MG63 (cell line): ENCODE results near the gene GJB3. TPM values are rescaled to one million over a fixed set of nuclear protein-coding genes. Genes with fewer than 3 reads are reported as not detected.

Experiments used
- DNase-seq: peaks from one replicate; pipeline ENCODE4 v3.0.0-alpha.2; 2020
- H3K27me3 ChIP-seq: fragments of 250-450 bp; sonication (Bioruptor Pico); 2 replicates; pipeline ENCODE4 v1.5.1; 2020; ENCODE audit warnings: mild to moderate bottlenecking, moderate library complexity
- H3K36me3 ChIP-seq: fragments of 250-450 bp; sonication (Bioruptor Pico); 2 replicates; pipeline ENCODE4 v1.5.1; 2020; ENCODE audit warnings: mild to moderate bottlenecking, moderate library complexity
- H3K4me3 ChIP-seq: fragments of 250-450 bp; sonication (Bioruptor Pico); 2 replicates; pipeline ENCODE4 v1.5.1; 2020; ENCODE audit warnings: mild to moderate bottlenecking, moderate library complexity
- H3K9me3 ChIP-seq: fragments of 250-450 bp; sonication (Bioruptor Pico); 2 replicates; pipeline ENCODE4 v1.5.1; 2020; ENCODE audit warnings: mild to moderate bottlenecking, moderate library complexity
- total RNA-seq: library from RNA; depleted of rRNA; stranded (reverse); fragments of >200 nt; shearing (Covaris generic); gene quantifications from 2 replicates; pipeline ENCODE4 v1.2.3, GENCODE V29; 2014; ENCODE audit warnings: low replicate concordance

The GJB3 gene
- total RNA-seq, 1 experiment from 2014 or later = not detected

GRCh38 chr1:34777519-34778321, 3.3 kb upstream of the GJB3 start:
- Histone ChIP-seq H3K36me3 (no peaks in the 10 kb centered on the region), H3K9me3 (no peaks in the 10 kb centered on the region), H3K27me3 (peaks cover 10% of the 10 kb centered on the region), H3K4me3 (no peak overlapping the region)
- DNase-seq = no peak

DNA sequence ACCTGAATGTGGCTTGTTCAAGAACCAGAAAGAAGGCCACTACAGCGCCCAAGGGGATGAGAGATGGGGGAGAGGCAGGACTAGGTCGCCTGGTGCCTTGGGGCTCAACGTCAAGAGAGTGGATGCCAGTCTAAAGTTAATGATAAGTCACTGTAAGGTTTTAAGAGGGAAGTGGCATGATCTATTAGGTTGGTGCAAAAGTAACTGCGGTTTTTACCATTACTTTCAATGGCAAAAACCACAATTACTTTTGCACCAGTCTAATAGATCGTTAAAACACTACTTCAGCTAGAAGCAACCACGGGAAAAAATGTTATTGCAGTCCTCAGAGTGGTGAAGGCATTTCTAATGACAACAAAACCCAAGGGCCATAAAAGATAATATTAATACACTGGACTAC, 2.6 kb upstream of the GJB3 start:
- H3K27me3 ChIP-seq = peaks cover 10% of the 10 kb centered on the region
- no peak overlapping the region for H3K4me3 ChIP-seq
- DNase-seq = no peak

GRCh38 chr1:34779005-34779404, 2.0 kb upstream of the GJB3 start:
- no peak for DNase-seq
- no peaks in the 10 kb centered on the region for H3K9me3 ChIP-seq
- no peaks in the 10 kb centered on the region for H3K36me3 ChIP-seq
- H3K4me3 ChIP-seq = no peak overlapping the region
- peaks cover 10% of the 10 kb centered on the region for H3K27me3 ChIP-seq

More for the DNA sequence above, 2.6 kb upstream of the GJB3 start:
- Histone ChIP-seq H3K9me3 (no peaks in the 10 kb centered on the region), H3K36me3 (no peaks in the 10 kb centered on the region)

GRCh38 chr1:34779526-34779925, 1.5 kb upstream of the GJB3 start:
- H3K36me3 ChIP-seq = no peaks in the 10 kb centered on the region
- H3K9me3 ChIP-seq = no peaks in the 10 kb centered on the region
- H3K27me3 ChIP-seq = peaks cover 10% of the 10 kb centered on the region
- no peak for DNase-seq
- H3K4me3 ChIP-seq = no peak overlapping the region

DNA sequence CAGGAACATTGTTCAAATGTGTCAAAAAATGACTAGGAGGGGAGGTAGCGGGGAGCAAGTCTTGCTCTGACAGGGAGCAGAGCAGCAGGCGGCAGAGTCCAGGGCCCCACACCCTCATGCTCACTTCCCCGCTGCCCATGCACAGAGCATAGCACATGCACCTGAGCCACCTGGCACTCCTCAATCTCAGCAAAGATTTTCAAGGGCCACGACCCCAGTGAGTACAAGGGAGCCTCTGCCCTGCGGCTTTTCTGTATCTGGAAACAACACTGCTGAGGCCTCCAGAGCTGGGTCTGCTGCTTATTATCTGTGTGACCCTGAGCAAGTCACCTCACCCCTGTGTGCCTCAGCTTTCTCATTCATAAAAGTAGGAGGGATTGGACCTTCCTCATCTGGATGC, 1.1 kb upstream of the GJB3 start:
- DNase-seq = no peak
- Histone ChIP-seq H3K9me3 (no peaks in the 10 kb centered on the region), H3K4me3 (no peak overlapping the region), H3K27me3 (peaks cover 10% of the 10 kb centered on the region), H3K36me3 (no peaks in the 10 kb centered on the region)

- no peak overlapping the region for H3K4me3 ChIP-seq
- no peaks in the 10 kb centered on the region for H3K36me3 ChIP-seq
- no peak for DNase-seq
- peaks cover 10% of the 10 kb centered on the region for H3K27me3 ChIP-seq
- no peaks in the 10 kb centered on the region for H3K9me3 ChIP-seq
Measured at GRCh38 chr1:34780528-34780927, 486 bp upstream of the GJB3 start.

DNA sequence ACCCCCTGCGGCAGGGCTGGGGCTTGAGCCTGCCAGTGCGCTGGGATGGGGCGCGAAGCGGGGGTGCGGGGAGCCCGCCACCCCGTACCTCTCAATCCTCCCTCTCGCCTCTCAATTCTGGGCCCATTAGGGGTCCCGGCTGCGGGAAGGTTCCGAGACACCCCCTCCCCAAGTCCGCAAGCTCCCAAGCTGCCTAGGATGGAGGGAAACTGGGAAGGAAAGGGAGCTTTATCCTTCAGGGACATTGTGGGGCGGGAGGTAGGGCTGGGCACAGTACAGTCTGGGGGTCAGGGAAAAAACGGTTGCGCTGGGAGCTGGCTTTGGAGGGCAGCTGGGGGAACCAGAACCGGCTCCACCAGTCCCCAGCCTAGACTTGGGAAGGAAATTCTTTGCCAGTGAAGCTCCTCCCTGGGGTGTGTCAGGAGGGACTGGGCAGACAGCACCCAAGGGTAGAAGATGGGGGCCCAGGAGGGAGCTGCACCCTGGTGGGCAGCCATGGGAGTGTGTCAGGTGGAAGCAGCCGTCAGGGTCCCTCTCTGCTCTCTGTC, 904 bp downstream of the GJB3 start:
- Histone ChIP-seq H3K27me3 (peaks cover 10% of the 10 kb centered on the region), H3K36me3 (no peaks in the 10 kb centered on the region), H3K4me3 (no peak overlapping the region), H3K9me3 (no peaks in the 10 kb centered on the region)
- DNase-seq = no peak

GRCh38 chr1:34784751-34785221, 3.8 kb downstream of the GJB3 start:
- Histone ChIP-seq H3K27me3 (peaks cover 10% of the 10 kb centered on the region), H3K9me3 (no peaks in the 10 kb centered on the region), H3K4me3 (no peak overlapping the region), H3K36me3 (no peaks in the 10 kb centered on the region)
- no peak for DNase-seq

DNA sequence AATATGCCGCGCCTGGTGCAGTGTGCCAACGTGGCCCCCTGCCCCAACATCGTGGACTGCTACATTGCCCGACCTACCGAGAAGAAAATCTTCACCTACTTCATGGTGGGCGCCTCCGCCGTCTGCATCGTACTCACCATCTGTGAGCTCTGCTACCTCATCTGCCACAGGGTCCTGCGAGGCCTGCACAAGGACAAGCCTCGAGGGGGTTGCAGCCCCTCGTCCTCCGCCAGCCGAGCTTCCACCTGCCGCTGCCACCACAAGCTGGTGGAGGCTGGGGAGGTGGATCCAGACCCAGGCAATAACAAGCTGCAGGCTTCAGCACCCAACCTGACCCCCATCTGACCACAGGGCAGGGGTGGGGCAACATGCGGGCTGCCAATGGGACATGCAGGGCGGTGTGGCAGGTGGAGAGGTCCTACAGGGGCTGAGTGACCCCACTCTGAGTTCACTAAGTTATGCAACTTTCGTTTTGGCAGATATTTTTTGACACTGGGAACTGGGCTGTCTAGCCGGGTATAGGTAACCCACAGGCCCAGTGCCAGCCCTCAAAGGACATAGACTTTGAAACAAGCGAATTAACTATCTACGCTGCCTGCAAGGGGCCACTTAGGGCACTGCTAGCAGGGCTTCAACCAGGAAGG, 4.3 kb downstream of the GJB3 start:
- no peak for DNase-seq
- peaks cover 10% of the 10 kb centered on the region for H3K27me3 ChIP-seq
- no peaks in the 10 kb centered on the region for H3K9me3 ChIP-seq
- no peak overlapping the region for H3K4me3 ChIP-seq
- H3K36me3 ChIP-seq = no peaks in the 10 kb centered on the region

GRCh38 chr1:34785875-34786470, 5.0 kb downstream of the GJB3 start:
- Histone ChIP-seq H3K9me3 (no peaks in the 10 kb centered on the region), H3K4me3 (no peak overlapping the region), H3K27me3 (peaks cover 10% of the 10 kb centered on the region), H3K36me3 (no peaks in the 10 kb centered on the region)
- no peak for DNase-seq

DNA sequence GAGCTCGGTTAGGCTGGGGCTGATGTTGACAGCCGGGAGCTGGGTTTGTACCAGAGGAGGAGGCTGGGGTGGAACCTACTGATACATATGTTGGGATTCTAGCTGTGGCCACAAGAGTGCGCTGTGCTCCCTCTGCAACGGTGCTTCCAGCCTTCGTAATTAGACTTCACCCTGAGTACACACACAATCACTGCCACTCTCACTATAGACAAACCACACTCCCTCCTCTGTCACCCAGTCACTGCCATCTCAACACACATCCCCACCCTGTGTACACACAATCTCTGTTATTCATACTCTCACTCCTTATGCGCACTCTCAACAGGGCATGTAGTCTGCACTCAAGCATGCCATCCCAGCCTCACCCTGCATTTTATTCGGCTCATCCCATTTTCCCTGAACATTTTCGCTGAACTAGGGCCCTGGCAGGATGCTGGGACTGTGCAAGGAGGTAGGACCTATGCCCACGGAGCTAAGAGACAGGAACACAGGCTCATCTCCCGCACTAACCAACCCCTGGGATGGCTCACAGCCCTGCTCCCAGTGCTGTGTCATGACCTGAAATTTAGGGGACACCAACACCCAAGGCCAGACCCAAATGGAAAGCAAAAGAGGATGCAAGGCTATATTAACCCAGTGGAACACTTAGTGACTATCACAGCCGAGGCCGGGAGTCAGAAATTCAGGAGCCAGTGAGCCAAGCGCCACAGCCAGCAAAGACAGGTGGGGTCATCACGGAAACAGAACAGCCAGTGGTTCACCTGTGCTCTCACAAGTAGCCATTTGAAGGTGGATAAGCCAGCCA, 5.7 kb downstream of the GJB3 start:
- H3K27me3 ChIP-seq = peaks cover 4% of the 10 kb centered on the region
- H3K9me3 ChIP-seq = no peaks in the 10 kb centered on the region
- DNase-seq = peak; percentile 42
- no peaks in the 10 kb centered on the region for H3K36me3 ChIP-seq
- no peak overlapping the region for H3K4me3 ChIP-seq

GRCh38 chr1:34787461-34788420, 6.7 kb downstream of the GJB3 start:
- no peaks in the 10 kb centered on the region for H3K36me3 ChIP-seq
- H3K4me3 ChIP-seq = no peak overlapping the region
- no peaks in the 10 kb centered on the region for H3K27me3 ChIP-seq
- peak; percentile 44 for DNase-seq
- H3K9me3 ChIP-seq = no peaks in the 10 kb centered on the region

DNA sequence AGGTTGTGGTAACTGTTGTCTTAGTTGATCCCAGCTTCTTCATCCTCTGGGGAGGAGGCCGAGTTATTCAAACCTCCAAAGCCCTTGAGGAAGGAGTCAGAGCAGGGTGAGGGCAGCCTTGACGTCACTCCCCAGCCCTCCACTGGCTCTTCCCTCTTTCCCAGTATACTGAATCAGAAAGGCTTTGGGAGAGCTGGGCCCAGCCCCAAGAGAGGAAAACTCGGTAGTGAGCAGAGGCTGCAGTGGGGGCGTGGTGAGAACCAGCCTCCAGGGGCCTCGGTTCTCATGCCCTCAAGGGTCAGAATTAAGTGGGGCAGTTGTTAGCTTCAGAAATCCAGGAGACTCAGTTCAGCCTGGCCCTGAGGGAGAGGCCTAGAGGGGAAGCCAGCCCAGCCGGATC, 10.0 kb downstream of the GJB3 start:
- Histone ChIP-seq H3K36me3 (no peaks in the 10 kb centered on the region), H3K4me3 (no peak overlapping the region), H3K27me3 (no peaks in the 10 kb centered on the region), H3K9me3 (no peaks in the 10 kb centered on the region)
- DNase-seq = no peak

DNA sequence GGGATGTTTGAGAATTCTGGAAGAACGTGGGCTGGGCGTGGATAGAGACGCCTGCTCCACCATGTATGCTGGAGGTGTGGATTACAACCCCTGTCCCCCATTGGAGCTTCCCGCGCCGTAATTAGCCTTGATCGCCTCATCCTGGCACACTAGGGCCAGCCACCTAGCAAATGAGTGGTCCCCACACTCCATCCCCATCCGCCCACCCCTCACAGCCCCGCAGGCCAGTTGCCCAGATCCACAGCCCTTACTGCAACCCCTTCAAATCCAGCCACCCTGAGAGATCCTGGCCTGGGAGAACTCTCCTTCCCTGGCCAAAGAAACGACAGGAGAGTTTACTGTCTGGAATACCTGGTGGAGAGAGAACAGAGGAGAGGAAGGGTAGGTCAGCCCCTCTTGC, 11.4 kb downstream of the GJB3 start:
- H3K27me3 ChIP-seq = no peaks in the 10 kb centered on the region
- H3K4me3 ChIP-seq = no peak overlapping the region
- no peaks in the 10 kb centered on the region for H3K36me3 ChIP-seq
- no peaks in the 10 kb centered on the region for H3K9me3 ChIP-seq
- no peak for DNase-seq

- Histone ChIP-seq H3K27me3 (no peaks in the 10 kb centered on the region), H3K9me3 (no peaks in the 10 kb centered on the region), H3K36me3 (no peaks in the 10 kb centered on the region), H3K4me3 (no peak within 1 kb of the TSS)
- no peak for DNase-seq
Measured at GRCh38 chr1:34792868-34793727, 12.1 kb downstream of the GJB3 start, which contains the start of gene GJA4. TSS of gene GJA4 (plus strand) at chr1:34792999. CDS start at chr1:34794214, 1,215 bp downstream.
